GM12875 (cell line): ENCODE measurements around the gene DST.

ENCODE experiments used
- H3K4me3 ChIP-seq: one replicate; pipeline ENCODE4 v1.5.1; 2011; ENCODE audit warnings: low read depth, low read length, control low read depth
- TF ChIP-seq, protein P1 (sequence below): IDR thresholded peaks from 2 replicates; pipeline ENCODE4 v1.5.1; 2011; ENCODE audit warnings: low read depth, mild to moderate bottlenecking, control low read depth, inconsistent platforms, low read length, moderate library complexity, borderline replicate concordance; ENCODE audit not compliant: insufficient read depth

Gene DST

GRCh38 chr6:56450376-56450775, 192.3 kb downstream of the DST start:
- no peak overlapping the region for H3K4me3 ChIP-seq
- TF ChIP-seq, protein P1, sequence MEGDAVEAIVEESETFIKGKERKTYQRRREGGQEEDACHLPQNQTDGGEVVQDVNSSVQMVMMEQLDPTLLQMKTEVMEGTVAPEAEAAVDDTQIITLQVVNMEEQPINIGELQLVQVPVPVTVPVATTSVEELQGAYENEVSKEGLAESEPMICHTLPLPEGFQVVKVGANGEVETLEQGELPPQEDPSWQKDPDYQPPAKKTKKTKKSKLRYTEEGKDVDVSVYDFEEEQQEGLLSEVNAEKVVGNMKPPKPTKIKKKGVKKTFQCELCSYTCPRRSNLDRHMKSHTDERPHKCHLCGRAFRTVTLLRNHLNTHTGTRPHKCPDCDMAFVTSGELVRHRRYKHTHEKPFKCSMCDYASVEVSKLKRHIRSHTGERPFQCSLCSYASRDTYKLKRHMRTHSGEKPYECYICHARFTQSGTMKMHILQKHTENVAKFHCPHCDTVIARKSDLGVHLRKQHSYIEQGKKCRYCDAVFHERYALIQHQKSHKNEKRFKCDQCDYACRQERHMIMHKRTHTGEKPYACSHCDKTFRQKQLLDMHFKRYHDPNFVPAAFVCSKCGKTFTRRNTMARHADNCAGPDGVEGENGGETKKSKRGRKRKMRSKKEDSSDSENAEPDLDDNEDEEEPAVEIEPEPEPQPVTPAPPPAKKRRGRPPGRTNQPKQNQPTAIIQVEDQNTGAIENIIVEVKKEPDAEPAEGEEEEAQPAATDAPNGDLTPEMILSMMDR: no peak

- H3K4me3 ChIP-seq: no peak overlapping the region
- TF ChIP-seq, protein P1: no peak
These were observed 194.6 kb downstream of the DST start for GRCh38 chr6:56448046-56448445.

DNA sequence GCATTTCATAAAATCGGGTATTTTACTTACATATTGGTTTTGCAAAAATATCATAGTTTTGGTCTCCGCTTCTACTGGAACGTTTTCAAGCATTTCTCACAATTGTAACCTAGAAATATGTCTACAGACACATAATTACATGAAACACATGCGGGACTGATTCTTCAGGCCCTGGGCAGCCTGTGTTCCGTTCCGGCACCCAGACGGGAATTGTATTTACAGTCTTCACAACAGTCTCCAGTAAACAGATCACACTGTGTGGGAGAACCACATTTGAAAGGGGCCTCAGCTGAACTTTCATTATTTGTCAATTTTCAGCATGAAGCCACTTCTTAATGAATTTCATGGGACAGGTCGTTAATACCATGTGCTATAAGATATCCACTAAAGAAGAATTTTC, 196.9 kb downstream of the DST start:
- no peak overlapping the region for H3K4me3 ChIP-seq
- TF ChIP-seq, protein P1: no peak

GRCh38 chr6:56444855-56445254, 197.8 kb downstream of the DST start:
- no peak overlapping the region for H3K4me3 ChIP-seq
- TF ChIP-seq, protein P1: no peak

DNA sequence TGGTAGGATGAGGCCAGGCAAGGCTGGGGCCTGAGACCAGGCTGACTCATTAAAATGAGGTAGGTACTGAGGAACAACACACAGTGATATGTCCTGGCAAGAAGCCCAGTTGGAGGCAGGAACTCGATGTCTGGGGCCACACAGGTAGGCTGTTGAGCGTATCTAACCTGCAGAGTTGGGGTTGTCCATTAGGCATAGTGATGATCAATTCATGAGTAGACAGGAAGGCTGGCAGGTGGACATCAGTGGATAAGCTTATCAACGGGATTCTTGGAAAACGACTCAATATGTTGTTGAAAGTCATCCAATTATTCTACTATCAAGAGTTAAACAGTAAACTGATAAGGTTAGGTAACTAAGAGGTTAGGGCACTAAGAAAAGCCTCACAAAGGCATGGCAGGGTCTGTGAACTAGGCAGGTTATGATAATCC, 202.1 kb downstream of the DST start:
- no peak overlapping the region for H3K4me3 ChIP-seq
- TF ChIP-seq, protein P1: no peak

DNA sequence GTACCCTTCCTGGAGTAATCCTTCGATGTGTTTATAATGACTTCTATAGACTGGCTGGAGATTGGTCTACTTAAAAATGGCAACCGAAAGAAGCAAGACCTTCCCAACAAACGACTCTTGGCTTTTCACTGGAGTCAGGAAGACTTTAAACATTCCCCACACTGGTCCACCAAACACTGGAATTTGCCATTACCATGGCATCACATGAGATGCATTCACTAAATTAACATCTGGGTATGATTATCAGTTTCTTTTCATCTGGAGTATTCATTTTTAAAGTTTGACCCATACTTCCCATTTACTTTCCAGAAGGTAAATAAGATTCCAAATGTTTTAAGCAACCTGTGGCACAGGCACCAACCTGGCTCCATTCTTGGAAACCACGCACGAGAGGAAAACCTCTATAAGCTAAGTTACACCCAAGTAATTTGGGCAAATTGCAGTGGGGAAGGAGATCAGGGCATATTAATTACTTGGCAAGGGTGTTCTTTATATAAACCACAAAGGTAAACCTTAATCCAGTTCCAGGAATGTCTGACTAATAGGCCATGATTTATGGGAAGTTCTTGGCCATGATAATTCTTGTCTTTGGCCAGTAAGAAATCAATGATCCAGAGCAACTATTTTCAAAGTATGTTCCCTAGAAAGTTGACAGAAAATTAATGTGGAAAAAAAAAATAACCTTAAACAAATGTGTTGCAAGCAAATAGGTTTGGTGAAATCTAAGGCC, 205.4 kb downstream of the DST start:
- TF ChIP-seq, protein P1: no peak
- no peak overlapping the region for H3K4me3 ChIP-seq

DNA sequence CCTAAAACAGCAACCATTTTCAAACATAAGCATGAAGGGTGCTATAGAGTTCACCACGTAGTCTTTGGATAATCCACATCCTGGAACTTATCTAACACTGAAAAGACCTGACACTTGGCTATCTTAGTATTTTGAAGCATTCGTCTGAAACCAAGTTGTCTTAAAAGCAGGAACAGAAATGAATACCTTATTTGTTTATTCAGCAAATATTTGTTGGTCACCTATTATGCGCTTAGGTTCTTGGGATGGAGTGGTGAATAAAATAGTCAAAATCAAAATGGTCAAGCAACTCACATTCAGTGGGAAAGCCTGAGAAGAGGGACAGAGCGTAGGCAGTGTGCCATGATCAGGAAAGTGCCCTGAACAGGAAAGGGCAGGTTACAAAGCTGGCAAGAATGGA, 206.9 kb downstream of the DST start:
- TF ChIP-seq, protein P1: no peak
- no peak overlapping the region for H3K4me3 ChIP-seq
